Loucy (cell line): ENCODE measurements around the gene APOH.

ENCODE experiments used
- CTCF ChIP-seq: fragments of 200-600 bp; sonication (generic); conservative IDR thresholded peaks from 2 replicates; pipeline ENCODE4 v1.5.1; 2014; ENCODE audit warnings: mild to moderate bottlenecking, antibody characterized with exemption, low read length
- EZH2phosphoT487 ChIP-seq: fragments of 200-600 bp; IDR thresholded peaks from 2 replicates; pipeline ENCODE4 v1.6.1; 2018; ENCODE audit warnings: antibody characterized with exemption, mild to moderate bottlenecking, moderate library complexity, borderline replicate concordance

GRCh38 chr17:66272811-66273585 is 43.8 kb upstream of the APOH start:
- TF ChIP-seq CTCF (no peak), EZH2phosphoT487 (no peak)
